A549 (cell line): ENCODE data around the gene HECTD4.

ENCODE experiments used
- CTCF ChIP-seq: fragments of >200 bp; sonication (Bioruptor Twin); formaldehyde crosslinking; IDR thresholded peaks from 3 replicates; pipeline ENCODE4 v1.5.1; 2016
- RCOR1 ChIP-seq: fragments of 150-350 bp; IDR thresholded peaks from 2 replicates; pipeline ENCODE4 v1.6.1; 2014; ENCODE audit warnings: antibody characterized with exemption, low read length, low read depth

- TF ChIP-seq CTCF: no peak
- no peak for TF ChIP-seq RCOR1
These were observed 219.9 kb downstream of the HECTD4 start for GRCh38 chr12:112162241-112162790.
